Activated CD8-positive, alpha-beta T cell treated with anti-CD3 and anti-CD28 coated beads for 36 hours (primary cell): Measurements from ENCODE around the gene FOXP1. TPM values are rescaled to one million over a fixed set of nuclear protein-coding genes. Genes with fewer than 3 reads are reported as not detected.
"Not testable (repeated sequence)": the region's sequence is repeated elsewhere in the genome, so short reads cannot be mapped to it uniquely, and the experiment has no call there.

Experiments used
- ATAC-seq: fragments of 200-7000 bp; cut with Tn5 transposase; one replicate; pipeline ENCODE4 v1.10.0; 2021; ENCODE audit warnings: mild to moderate bottlenecking, moderate library complexity
- CTCF ChIA-PET: fragments of 350-600 bp; sonication (Branson Sonifier 250); formaldehyde crosslinking; loops from one replicate; lab custom pipeline; 2021; ENCODE audit warnings: antibody characterized with exemption; lab: Charles Lee
- POLR2A ChIA-PET: fragments of 350-600 bp; sonication (Branson Sonifier 250); formaldehyde crosslinking; loops from one replicate; lab custom pipeline; 2021; ENCODE audit warnings: antibody characterized with exemption; lab: Charles Lee
- DNase-seq: peaks from one replicate; pipeline ENCODE4 v3.0.0-alpha.2; 2020
- H3K27ac Mint-ChIP-seq: one replicate; pipeline ENCODE4 v1.8.0; 2021; ENCODE audit warnings: mild to moderate bottlenecking, mixed read lengths
- H3K27me3 Mint-ChIP-seq: one replicate; pipeline ENCODE4 v1.8.0; 2021; ENCODE audit warnings: mixed read lengths
- H3K36me3 Mint-ChIP-seq: one replicate; pipeline ENCODE4 v1.8.0; 2021; ENCODE audit warnings: low read depth, mixed read lengths
- H3K4me1 Mint-ChIP-seq: one replicate; pipeline ENCODE4 v1.8.0; 2021; ENCODE audit warnings: low read depth, mixed read lengths
- H3K4me3 Mint-ChIP-seq: one replicate; pipeline ENCODE4 v1.8.0; 2021; ENCODE audit warnings: mild to moderate bottlenecking, moderate library complexity, mixed read lengths
- H3K9me3 Mint-ChIP-seq: one replicate; pipeline ENCODE4 v1.8.0; 2021; ENCODE audit warnings: mixed read lengths
- intact Hi-C: fragments of 100-400 bp; cut with micrococcal nuclease; formaldehyde crosslinking; loops from one replicate; pipeline ENCODE4 v1.10.0; 2022
- total RNA-seq, 2 experiments: library from RNA; stranded (reverse); gene quantifications; one replicate each; pipeline ENCODE4 v1.2.3, GENCODE V29; 2021
- TF ChIP-seq, protein P1 (sequence below): fragments of 200-600 bp; IDR thresholded peaks from one replicate; pipeline ENCODE4 v1.8.0; 2022; ENCODE audit warnings: antibody characterized with exemption, mild to moderate bottlenecking

The FOXP1 gene
- total RNA-seq, 2 experiments from 2014 or later = 145 to 153 TPM

DNA sequence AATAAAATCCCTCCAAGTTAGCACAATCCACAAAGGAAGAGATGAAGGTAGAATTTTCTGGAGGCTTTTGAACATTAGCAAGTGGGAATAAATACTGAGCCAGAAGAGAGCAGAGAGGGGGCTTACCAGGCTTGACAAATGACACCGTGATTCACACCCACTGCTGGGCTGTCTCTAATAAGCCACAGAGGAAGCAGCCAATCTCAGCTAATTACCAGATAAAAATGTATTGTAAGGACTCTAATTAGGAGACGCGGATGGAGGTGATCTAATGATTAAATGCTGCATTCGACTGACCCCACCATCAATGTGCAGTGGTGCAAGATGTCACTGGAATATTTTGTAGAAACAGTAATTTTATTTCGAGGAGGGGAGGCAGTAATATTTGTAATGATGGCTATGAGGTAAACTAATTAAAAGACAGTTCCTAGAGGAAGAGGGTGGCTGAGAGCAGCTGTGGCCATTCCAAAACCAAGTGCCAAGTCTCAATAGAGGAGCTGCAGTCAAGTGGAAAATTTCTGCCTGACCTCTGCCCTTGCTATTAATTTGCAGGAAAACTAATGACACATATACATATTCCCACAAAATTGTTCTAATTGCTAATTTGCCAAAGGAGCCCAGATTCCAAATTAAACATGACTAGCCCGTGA, 602.2 kb downstream of the FOXP1 start:
- DNase-seq = no peak
- TF ChIP-seq, protein P1, sequence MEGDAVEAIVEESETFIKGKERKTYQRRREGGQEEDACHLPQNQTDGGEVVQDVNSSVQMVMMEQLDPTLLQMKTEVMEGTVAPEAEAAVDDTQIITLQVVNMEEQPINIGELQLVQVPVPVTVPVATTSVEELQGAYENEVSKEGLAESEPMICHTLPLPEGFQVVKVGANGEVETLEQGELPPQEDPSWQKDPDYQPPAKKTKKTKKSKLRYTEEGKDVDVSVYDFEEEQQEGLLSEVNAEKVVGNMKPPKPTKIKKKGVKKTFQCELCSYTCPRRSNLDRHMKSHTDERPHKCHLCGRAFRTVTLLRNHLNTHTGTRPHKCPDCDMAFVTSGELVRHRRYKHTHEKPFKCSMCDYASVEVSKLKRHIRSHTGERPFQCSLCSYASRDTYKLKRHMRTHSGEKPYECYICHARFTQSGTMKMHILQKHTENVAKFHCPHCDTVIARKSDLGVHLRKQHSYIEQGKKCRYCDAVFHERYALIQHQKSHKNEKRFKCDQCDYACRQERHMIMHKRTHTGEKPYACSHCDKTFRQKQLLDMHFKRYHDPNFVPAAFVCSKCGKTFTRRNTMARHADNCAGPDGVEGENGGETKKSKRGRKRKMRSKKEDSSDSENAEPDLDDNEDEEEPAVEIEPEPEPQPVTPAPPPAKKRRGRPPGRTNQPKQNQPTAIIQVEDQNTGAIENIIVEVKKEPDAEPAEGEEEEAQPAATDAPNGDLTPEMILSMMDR = no peak
- H3K9me3 Mint-ChIP-seq = no peaks in the 10 kb centered on the region
- H3K27ac Mint-ChIP-seq = peak overlapping the region; percentile 95
- peaks cover 67% of the 10 kb centered on the region for H3K4me1 Mint-ChIP-seq
- peaks cover 75% of the 10 kb centered on the region for H3K36me3 Mint-ChIP-seq
- ChIA-PET POLR2A (interaction anchor here (1.5 kb wide), 1 partner anchor 83 kb away, joined by 3 read pairs; no protein-coding TSS in a partner anchor), CTCF (interaction anchor here (1.0 to 1.6 kb wide), 2 partner anchors 244 to 605 kb away, joined by 3 read pairs; no protein-coding TSS in a partner anchor)
- peak overlapping the region; percentile 10 for H3K4me3 Mint-ChIP-seq
- intact Hi-C loops = no loop called here
- H3K27me3 Mint-ChIP-seq = no peaks in the 10 kb centered on the region
- no peak for ATAC-seq

DNA sequence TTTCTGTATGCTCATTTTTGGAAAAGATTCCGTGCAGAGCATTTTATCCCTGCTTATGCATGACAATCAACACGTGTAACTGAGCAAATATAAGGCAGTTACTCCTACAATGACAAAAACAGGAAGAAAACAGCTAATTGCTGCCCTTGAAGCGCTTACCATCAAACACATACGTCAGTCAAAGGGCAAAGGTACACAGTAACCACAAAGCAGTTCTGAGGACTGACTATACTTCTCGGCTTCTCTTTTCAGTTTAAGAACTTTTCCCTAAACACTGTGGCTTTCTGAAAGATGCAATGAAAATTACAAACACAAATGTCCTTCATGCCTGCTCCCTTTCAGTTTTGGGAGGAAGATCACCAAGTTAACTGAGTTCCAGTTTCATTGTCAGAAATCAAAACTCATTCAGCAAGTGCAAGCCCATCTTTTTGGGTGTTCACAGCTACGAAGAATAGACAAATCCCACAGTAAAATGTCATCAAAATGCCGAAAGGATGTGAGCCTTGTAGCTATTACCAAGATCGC, 602.8 kb downstream of the FOXP1 start:
- Mint-ChIP-seq H3K9me3 (no peaks in the 10 kb centered on the region), H3K4me1 (peaks cover 63% of the 10 kb centered on the region), H3K27ac (peak overlapping the region; percentile 95), H3K36me3 (peaks cover 75% of the 10 kb centered on the region), H3K4me3 (peak overlapping the region; percentile 10), H3K27me3 (no peaks in the 10 kb centered on the region)
- TF ChIP-seq, protein P1 = no peak
- peak; percentile 67 for ATAC-seq
- ChIA-PET CTCF (interaction anchor here (1.0 to 1.6 kb wide), 2 partner anchors 245 to 606 kb away, joined by 3 read pairs; no protein-coding TSS in a partner anchor), POLR2A (interaction anchor here (0.6 to 1.5 kb wide), 3 partner anchors 9 to 84 kb away, joined by 3 to 5 read pairs (median 3); no protein-coding TSS in a partner anchor)
- intact Hi-C loops = no loop called here
- peak; percentile 30 for DNase-seq

DNA sequence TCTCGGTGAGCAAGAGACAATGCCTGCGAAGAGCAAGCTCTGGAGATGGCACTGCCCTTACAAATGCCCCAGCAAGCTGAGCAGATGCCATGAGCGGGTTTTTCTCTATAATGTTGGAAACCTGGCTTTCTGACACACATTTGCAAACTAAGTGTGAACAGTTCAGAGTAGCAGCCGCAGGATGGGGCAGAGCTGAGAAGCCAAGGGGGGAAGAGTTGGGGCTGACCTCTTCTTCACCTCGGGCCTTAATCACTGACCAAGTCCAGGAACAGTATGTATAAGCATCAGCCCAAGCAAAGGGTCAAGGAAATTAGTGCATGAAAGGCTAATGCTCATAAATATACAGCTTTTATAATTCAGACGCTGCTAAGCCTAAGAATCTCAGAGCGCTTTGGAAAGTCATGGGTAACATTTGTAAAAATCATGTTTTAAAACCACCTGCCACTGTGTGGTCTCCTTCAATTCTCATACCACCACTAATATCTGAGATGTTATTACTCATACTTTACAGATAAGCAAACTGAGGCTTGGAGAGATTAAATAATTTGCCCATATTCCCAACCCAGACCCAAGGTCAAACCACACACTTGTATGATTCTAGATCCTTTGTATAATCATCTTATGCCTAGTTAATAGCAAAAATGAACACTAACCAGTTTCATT, 603.4 kb downstream of the FOXP1 start:
- intact Hi-C loops = no loop called here
- H3K36me3 Mint-ChIP-seq = peaks cover 80% of the 10 kb centered on the region
- H3K27me3 Mint-ChIP-seq = no peaks in the 10 kb centered on the region
- DNase-seq (no peak), ATAC-seq (no peak)
- H3K4me3 Mint-ChIP-seq = no peak overlapping the region
- TF ChIP-seq, protein P1 = no peak
- peak overlapping the region; percentile 95 for H3K27ac Mint-ChIP-seq
- ChIA-PET CTCF (interaction anchor here (1.0 to 1.6 kb wide), 2 partner anchors 245 to 606 kb away, joined by 3 read pairs; no protein-coding TSS in a partner anchor), POLR2A (interaction anchor here (0.6 to 1.5 kb wide), 3 partner anchors 9 to 84 kb away, joined by 3 to 5 read pairs (median 3); no protein-coding TSS in a partner anchor)
- no peaks in the 10 kb centered on the region for H3K9me3 Mint-ChIP-seq
- peaks cover 61% of the 10 kb centered on the region for H3K4me1 Mint-ChIP-seq

DNA sequence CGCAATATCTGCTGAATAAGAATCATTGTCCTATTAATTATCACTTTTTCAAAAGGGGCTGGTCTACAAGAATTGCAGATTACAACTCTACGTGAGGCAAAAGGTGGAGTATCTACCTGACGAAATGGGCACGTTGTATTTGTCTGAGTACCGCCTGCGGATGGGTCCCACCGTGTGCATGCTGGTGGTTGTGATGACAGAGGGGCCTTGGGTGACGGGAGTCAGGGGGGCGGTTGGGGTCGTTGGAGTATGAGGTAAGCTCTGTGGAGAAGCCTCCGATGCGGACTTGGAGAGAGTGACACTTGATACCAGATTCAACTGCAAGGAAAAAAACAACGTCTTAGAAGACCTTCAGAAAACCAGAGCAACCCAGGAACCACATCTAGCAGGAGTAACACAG, 605.8 kb downstream of the FOXP1 start:
- DNase-seq (no peak), ATAC-seq (no peak)
- Mint-ChIP-seq H3K27ac (no peak overlapping the region), H3K4me3 (no peak overlapping the region), H3K36me3 (peaks cover 83% of the 10 kb centered on the region), H3K4me1 (peaks cover 49% of the 10 kb centered on the region), H3K9me3 (no peaks in the 10 kb centered on the region), H3K27me3 (no peaks in the 10 kb centered on the region)
- TF ChIP-seq, protein P1 = no peak
- CTCF ChIA-PET = interaction anchor here (1.4 kb wide), 1 partner anchor 12 kb away, joined by 4 read pairs; no protein-coding TSS in a partner anchor
- POLR2A ChIA-PET = no interaction called here
- intact Hi-C loops = no loop called here

DNA sequence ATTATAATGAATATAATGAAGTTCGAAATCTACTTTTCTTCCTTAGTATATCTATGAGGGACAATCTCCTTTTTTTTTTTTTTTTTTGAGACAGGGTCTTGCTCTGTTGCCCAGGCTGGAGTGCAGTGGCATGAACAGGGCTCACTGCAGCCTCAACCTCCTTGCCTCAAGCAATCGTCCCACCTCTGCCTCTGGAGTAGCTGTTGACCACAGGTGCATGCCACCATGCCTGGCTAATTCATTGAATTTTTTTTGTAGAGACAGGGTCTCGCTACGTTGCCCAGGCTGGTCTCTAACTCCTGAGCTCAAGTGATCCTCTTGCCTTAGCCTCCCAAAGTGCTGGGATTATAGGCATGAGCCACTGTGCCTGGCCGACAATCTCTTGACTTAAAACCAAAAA, 607.5 kb downstream of the FOXP1 start:
- H3K27me3 Mint-ChIP-seq, CTCF ChIA-PET, ATAC-seq, DNase-seq, H3K4me3 Mint-ChIP-seq, POLR2A ChIA-PET, H3K9me3 Mint-ChIP-seq, intact Hi-C loops: not testable (repeated sequence)
- peaks cover 80% of the 10 kb centered on the region for H3K36me3 Mint-ChIP-seq
- H3K4me1 Mint-ChIP-seq = peaks cover 42% of the 10 kb centered on the region
- peak overlapping the region; percentile 27 for H3K27ac Mint-ChIP-seq
